Measurements from ENCODE around the gene DNAJC18.

DNA sequence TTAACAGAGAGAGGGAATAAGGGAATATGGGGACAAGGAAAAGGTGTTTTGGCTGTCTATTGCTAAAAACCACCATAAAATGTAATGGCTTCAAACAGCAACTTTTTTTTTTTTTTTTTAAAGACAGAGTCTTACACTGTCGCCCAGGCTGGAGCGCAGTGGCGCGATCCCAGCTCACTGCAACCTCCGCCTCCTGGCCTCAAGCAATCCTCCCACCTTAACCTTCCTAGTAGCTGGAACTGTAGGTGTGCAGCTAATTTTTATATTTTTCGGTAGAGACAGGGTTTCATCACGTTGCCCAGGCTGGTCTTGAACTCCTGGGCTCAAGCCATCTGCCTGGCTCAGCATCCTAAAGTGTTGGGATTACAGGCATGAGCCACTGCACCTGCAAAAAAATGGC is 31.1 kb downstream of the DNAJC18 start:
- TF ChIP-seq, protein P1, sequence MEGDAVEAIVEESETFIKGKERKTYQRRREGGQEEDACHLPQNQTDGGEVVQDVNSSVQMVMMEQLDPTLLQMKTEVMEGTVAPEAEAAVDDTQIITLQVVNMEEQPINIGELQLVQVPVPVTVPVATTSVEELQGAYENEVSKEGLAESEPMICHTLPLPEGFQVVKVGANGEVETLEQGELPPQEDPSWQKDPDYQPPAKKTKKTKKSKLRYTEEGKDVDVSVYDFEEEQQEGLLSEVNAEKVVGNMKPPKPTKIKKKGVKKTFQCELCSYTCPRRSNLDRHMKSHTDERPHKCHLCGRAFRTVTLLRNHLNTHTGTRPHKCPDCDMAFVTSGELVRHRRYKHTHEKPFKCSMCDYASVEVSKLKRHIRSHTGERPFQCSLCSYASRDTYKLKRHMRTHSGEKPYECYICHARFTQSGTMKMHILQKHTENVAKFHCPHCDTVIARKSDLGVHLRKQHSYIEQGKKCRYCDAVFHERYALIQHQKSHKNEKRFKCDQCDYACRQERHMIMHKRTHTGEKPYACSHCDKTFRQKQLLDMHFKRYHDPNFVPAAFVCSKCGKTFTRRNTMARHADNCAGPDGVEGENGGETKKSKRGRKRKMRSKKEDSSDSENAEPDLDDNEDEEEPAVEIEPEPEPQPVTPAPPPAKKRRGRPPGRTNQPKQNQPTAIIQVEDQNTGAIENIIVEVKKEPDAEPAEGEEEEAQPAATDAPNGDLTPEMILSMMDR (IDR thresholded peaks at IDR 0.05; ENCODE audit: low read length): no peak
- no peak for TF ChIP-seq EZH2 (IDR thresholded peaks at IDR 0.05; ENCODE audit: borderline replicate concordance, low read length)

All from OCI-LY1 (cell line).